GM10248 (cell line): Measurements from ENCODE around the gene HPRT1.
A peak's percentile ranks its signal among the peaks of the same experiment; 100 is the strongest.

Source experiments
- CTCF ChIA-PET: fragments of 300-600 bp; sonication (Branson Sonifier 250); formaldehyde crosslinking; extraction: SDS; loops from one replicate; lab custom pipeline; 2021; ENCODE audit warnings: antibody characterized with exemption; lab: Yijun Ruan, JAX
- POLR2A ChIA-PET: fragments of 350-650 bp; sonication (Branson Sonifier 250); formaldehyde crosslinking; extraction: SDS; loops from one replicate; lab custom pipeline; 2020; ENCODE audit warnings: antibody characterized with exemption; lab: Yijun Ruan, JAX
- DNase-seq: peaks from one replicate; pipeline ENCODE4 v3.0.0; 2012; ENCODE audit errors: extremely low spot score
- CTCF ChIP-seq: IDR thresholded peaks from 2 replicates; pipeline ENCODE4 v1.5.1; 2012; ENCODE audit warnings: mild to moderate bottlenecking, low read depth; ENCODE audit errors: extremely low read depth, missing control alignments, control extremely low read depth

The HPRT1 gene

GRCh38 chrX:134512566-134512965 is 52.6 kb downstream of the HPRT1 start:
- TF ChIP-seq CTCF = no peak
- ChIA-PET CTCF (no interaction called here), POLR2A (no interaction called here)
- DNase-seq = no peak

- POLR2A ChIA-PET = no interaction called here
- TF ChIP-seq CTCF = no peak
- no peak for DNase-seq
- CTCF ChIA-PET = no interaction called here
Measured at GRCh38 chrX:134513091-134513490, 53.1 kb downstream of the HPRT1 start.

GRCh38 chrX:134520860-134521390 is 61.0 kb downstream of the HPRT1 start:
- peak; percentile 51 for TF ChIP-seq CTCF
- ChIA-PET POLR2A (no interaction called here), CTCF (interaction anchor here (0.9 to 2.5 kb wide), 8 partner anchors 15 to 387 kb away, joined by 3 to 16 read pairs (median 3); no protein-coding TSS in a partner anchor)
- peak; percentile 42 for DNase-seq

- DNase-seq = no peak
- TF ChIP-seq CTCF = no peak
- ChIA-PET CTCF (no interaction called here), POLR2A (no interaction called here)
Measured at GRCh38 chrX:134524181-134524580, 64.2 kb downstream of the HPRT1 start.

- DNase-seq = no peak
- POLR2A ChIA-PET = no interaction called here
- CTCF ChIA-PET = no interaction called here
- no peak for TF ChIP-seq CTCF
Measured at GRCh38 chrX:134525086-134525792, 65.3 kb downstream of the HPRT1 start.

- DNase-seq = no peak
- ChIA-PET CTCF (no interaction called here), POLR2A (no interaction called here)
- TF ChIP-seq CTCF = no peak
Measured at GRCh38 chrX:134526399-134526798, 66.4 kb downstream of the HPRT1 start.
